ENCODE results near the gene NUDT12. TPM values are rescaled to one million over a fixed set of nuclear protein-coding genes. Genes with fewer than 3 reads are reported as not detected.
A peak's percentile ranks its signal among the peaks of the same experiment; 100 is the strongest.

NUDT12 gene
- total RNA-seq, 4 donors from 2014 or later, result 24.6 to 48.2 (median 28.9) TPM

- TF ChIP-seq CTCF (IDR thresholded peaks at IDR 0.05) (no peak), POLR2A (IDR thresholded peaks at IDR 0.05) (no peak)
- Histone ChIP-seq H3K36me3 (no peaks in the 10 kb centered on the region), H3K4me3 (replicated peaks in 1 of 3) (no peak overlapping the region), H3K4me1 (no peaks in the 10 kb centered on the region), H3K27ac (no peak overlapping the region), H3K27me3 (no peaks in the 10 kb centered on the region), H3K9me3 (no peaks in the 10 kb centered on the region)
- WGBS, 2 donors, result 68 to 87% methylated on average over 6 of the region's 6 CpGs
- no peak for DNase-seq
- intact Hi-C loops (cut with DNase I), result no loop called here
Observed at GRCh38 chr5:103526164-103526915, 36.2 kb downstream of the NUDT12 start.

- H3K9me3 ChIP-seq, result no peaks in the 10 kb centered on the region
- H3K4me3 ChIP-seq (replicated peaks in 1 of 3), result no peak overlapping the region
- H3K4me1 ChIP-seq, result no peaks in the 10 kb centered on the region
- DNase-seq, result no peak
- WGBS, 2 donors, result 38 to 44% methylated on average over 1 of the region's 1 CpG
- no peak overlapping the region for H3K27ac ChIP-seq
- intact Hi-C loops (cut with DNase I), result no loop called here
- H3K27me3 ChIP-seq, result no peaks in the 10 kb centered on the region
- TF ChIP-seq POLR2A (IDR thresholded peaks at IDR 0.05) (no peak), CTCF (IDR thresholded peaks at IDR 0.05) (no peak)
- H3K36me3 ChIP-seq, result no peaks in the 10 kb centered on the region
Observed at GRCh38 chr5:103525361-103525760, 37.2 kb downstream of the NUDT12 start.

- WGBS, 2 donors, result 91 to 92% methylated on average over 3 of the region's 3 CpGs
Observed at GRCh38 chr5:103523319-103523718, 39.3 kb downstream of the NUDT12 start.

GRCh38 chr5:103522586-103522985, 40.0 kb downstream of the NUDT12 start:
- Histone ChIP-seq H3K4me1 (no peaks in the 10 kb centered on the region), H3K27ac (no peak overlapping the region), H3K9me3 (no peaks in the 10 kb centered on the region), H3K4me3 (replicated peaks in 1 of 3) (no peak overlapping the region), H3K27me3 (no peaks in the 10 kb centered on the region), H3K36me3 (no peaks in the 10 kb centered on the region)
- peak; percentile 18 to 37 for DNase-seq
- 47 to 62% methylated on average over 5 of the region's 5 CpGs for WGBS, 2 donors
- intact Hi-C loops (cut with DNase I), result no loop called here
- TF ChIP-seq CTCF (IDR thresholded peaks at IDR 0.05) (no peak), POLR2A (IDR thresholded peaks at IDR 0.05) (no peak)

More at GRCh38 chr5:103523319-103523718, 39.3 kb downstream of the NUDT12 start:
- no peaks in the 10 kb centered on the region for H3K27me3 ChIP-seq
- H3K4me1 ChIP-seq, result no peaks in the 10 kb centered on the region
- DNase-seq, result no peak
- no peaks in the 10 kb centered on the region for H3K9me3 ChIP-seq
- intact Hi-C loops (cut with DNase I), result no loop called here
- H3K27ac ChIP-seq, result no peak overlapping the region
- no peaks in the 10 kb centered on the region for H3K36me3 ChIP-seq
- no peak overlapping the region for H3K4me3 ChIP-seq (replicated peaks in 1 of 3)
- TF ChIP-seq POLR2A (IDR thresholded peaks at IDR 0.05), result no peak
- no peak for TF ChIP-seq CTCF (IDR thresholded peaks at IDR 0.05)

- Histone ChIP-seq H3K4me1 (no peaks in the 10 kb centered on the region), H3K27ac (no peak overlapping the region), H3K4me3 (replicated peaks in 1 of 3) (no peak overlapping the region), H3K27me3 (no peaks in the 10 kb centered on the region), H3K9me3 (no peaks in the 10 kb centered on the region), H3K36me3 (no peaks in the 10 kb centered on the region)
- TF ChIP-seq CTCF (IDR thresholded peaks at IDR 0.05), result no peak
- TF ChIP-seq POLR2A (IDR thresholded peaks at IDR 0.05), result no peak
- no peak for DNase-seq
- intact Hi-C loops (cut with DNase I), result no loop called here
- 78% methylated on average over 4 of the region's 4 CpGs for WGBS, 2 donors
Observed at GRCh38 chr5:103519550-103519949, 43.0 kb downstream of the NUDT12 start.

Data from thyroid gland (tissue), 4 donors.